Measurements from ENCODE around the gene TBC1D22A. TPM values are rescaled to one million over a fixed set of nuclear protein-coding genes. Genes with fewer than 3 reads are reported as not detected.

The TBC1D22A gene
- total and polyA plus RNA-seq, 9 donors = 12.5 to 25.6 (median 18.5) TPM

DNA sequence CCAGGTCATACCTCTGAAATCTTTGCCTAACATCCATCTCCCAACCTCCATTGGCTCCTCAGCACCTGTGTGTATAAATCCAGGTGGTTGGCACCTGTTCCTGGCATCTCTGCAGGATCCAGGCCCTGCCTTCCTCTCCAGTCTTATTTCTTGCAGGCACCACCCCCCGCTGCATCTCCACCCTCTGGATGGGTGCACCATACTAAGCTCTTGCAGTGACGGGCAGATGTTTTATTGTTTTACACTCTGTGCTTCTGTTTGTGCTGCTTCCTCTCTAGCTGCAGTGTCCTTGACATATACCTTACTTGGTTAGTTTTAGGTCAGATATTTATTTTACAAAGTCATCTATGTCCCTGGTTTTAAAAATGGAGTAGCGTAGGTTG lies 102.6 kb downstream of the TBC1D22A start:
- no peak for DNase-seq
- no peaks in the 10 kb centered on the region for H3K9me3 ChIP-seq
- H3K27me3 ChIP-seq = no peaks in the 10 kb centered on the region
- TF ChIP-seq POLR2A (IDR thresholded peaks at IDR 0.05) (no peak), EP300 (IDR thresholded peaks at IDR 0.05) (no peak)
- TF ChIP-seq, protein P1, sequence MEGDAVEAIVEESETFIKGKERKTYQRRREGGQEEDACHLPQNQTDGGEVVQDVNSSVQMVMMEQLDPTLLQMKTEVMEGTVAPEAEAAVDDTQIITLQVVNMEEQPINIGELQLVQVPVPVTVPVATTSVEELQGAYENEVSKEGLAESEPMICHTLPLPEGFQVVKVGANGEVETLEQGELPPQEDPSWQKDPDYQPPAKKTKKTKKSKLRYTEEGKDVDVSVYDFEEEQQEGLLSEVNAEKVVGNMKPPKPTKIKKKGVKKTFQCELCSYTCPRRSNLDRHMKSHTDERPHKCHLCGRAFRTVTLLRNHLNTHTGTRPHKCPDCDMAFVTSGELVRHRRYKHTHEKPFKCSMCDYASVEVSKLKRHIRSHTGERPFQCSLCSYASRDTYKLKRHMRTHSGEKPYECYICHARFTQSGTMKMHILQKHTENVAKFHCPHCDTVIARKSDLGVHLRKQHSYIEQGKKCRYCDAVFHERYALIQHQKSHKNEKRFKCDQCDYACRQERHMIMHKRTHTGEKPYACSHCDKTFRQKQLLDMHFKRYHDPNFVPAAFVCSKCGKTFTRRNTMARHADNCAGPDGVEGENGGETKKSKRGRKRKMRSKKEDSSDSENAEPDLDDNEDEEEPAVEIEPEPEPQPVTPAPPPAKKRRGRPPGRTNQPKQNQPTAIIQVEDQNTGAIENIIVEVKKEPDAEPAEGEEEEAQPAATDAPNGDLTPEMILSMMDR (IDR thresholded peaks at IDR 0.05) = no peak
- H3K27ac ChIP-seq = no peak overlapping the region
- no peaks in the 10 kb centered on the region for H3K36me3 ChIP-seq
- no peaks in the 10 kb centered on the region for H3K4me1 ChIP-seq (ENCODE audit: insufficient read depth)
- 96 to 98% (median 97%) methylated on average over 3 of the region's 3 CpGs for WGBS, 3 donors
- H3K4me3 ChIP-seq = no peak overlapping the region
- intact Hi-C loops (cut with DNase I) = no loop called here

DNA sequence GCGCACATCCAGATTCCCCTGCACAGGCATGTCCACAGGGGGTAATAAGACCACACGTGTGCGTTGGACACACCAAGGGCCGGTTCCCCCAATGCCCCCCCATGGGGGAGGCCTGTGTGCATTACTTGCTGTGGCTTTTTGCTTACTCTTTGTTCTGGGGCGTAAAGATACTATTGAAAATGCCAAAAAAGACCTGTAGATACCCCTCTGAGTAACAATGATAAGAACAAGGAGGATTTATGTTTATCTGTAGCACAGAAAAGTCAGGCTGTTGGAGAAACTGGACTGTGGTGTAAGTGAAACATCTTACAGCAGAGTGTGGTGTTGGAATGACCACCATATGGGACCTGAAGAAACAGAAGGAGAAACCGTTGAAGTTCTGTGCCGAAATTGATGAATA lies 103.2 kb downstream of the TBC1D22A start:
- Histone ChIP-seq H3K36me3 (no peaks in the 10 kb centered on the region), H3K4me1 (ENCODE audit: insufficient read depth) (no peaks in the 10 kb centered on the region), H3K4me3 (no peak overlapping the region), H3K9me3 (no peaks in the 10 kb centered on the region), H3K27ac (no peak overlapping the region), H3K27me3 (no peaks in the 10 kb centered on the region)
- intact Hi-C loops (cut with DNase I) = no loop called here
- no peak for DNase-seq
- TF ChIP-seq, protein P1 (IDR thresholded peaks at IDR 0.05) = no peak
- TF ChIP-seq EP300 (IDR thresholded peaks at IDR 0.05) (no peak), POLR2A (IDR thresholded peaks at IDR 0.05) (no peak)
- 93 to 96% (median 95%) methylated on average over 7 of the region's 7 CpGs for WGBS, 3 donors

DNA sequence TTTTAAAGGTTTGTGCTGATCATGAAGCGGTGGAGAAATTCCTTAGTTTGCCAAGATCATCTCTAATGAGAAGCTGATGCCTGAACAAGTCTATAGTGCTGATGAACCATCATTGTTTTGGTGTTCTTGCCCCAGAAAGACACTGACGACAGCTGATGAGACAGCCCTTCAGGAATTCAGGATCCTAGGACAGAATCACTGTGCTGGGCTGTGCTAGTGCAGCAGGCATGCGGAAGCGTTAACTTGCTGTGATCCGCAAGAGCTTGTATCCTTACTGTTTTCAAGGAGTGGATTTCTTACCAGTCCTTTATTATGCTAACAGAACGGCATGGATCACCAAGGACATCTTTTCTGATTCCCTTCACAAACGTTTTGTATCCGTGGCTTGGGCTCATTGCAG lies 104.1 kb downstream of the TBC1D22A start:
- H3K4me1 ChIP-seq (ENCODE audit: insufficient read depth) = no peaks in the 10 kb centered on the region
- no peak for TF ChIP-seq POLR2A (IDR thresholded peaks at IDR 0.05)
- TF ChIP-seq, protein P1 (IDR thresholded peaks at IDR 0.05) = no peak
- no peak for TF ChIP-seq EP300 (IDR thresholded peaks at IDR 0.05)
- DNase-seq = no peak
- H3K36me3 ChIP-seq = no peaks in the 10 kb centered on the region
- no peaks in the 10 kb centered on the region for H3K27me3 ChIP-seq
- no peaks in the 10 kb centered on the region for H3K9me3 ChIP-seq
- no peak overlapping the region for H3K4me3 ChIP-seq
- H3K27ac ChIP-seq = no peak overlapping the region
- WGBS, 3 donors = 87 to 88% (median 87%) methylated on average over 8 of the region's 8 CpGs
- intact Hi-C loops (cut with DNase I) = no loop called here

DNA sequence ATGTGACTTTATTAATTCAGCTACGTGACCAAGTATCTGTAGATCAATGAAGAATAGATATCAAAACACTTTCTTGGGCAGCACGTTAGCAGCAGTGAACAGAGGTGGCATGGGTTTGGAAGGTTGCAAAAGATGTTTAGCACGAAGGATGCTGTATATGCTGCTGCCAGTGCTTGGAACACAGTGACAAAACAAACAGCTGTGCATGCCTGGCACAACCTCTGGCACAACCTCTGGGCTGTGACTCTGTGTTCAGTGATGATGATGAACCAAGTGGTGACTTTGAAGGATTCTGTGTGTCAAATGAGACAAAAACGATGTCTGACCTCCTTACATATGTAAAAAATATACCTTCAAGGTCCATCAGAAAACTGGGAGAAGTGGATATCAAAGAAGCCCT lies 104.7 kb downstream of the TBC1D22A start:
- no peak for DNase-seq

More for the DNA sequence above, 104.7 kb downstream of the TBC1D22A start:
- WGBS, 3 donors = 93 to 94% (median 93%) methylated on average over 4 of the region's 4 CpGs
- Histone ChIP-seq H3K36me3 (no peaks in the 10 kb centered on the region), H3K4me3 (no peak overlapping the region), H3K4me1 (ENCODE audit: insufficient read depth) (no peaks in the 10 kb centered on the region), H3K27me3 (no peaks in the 10 kb centered on the region), H3K27ac (no peak overlapping the region), H3K9me3 (no peaks in the 10 kb centered on the region)
- no peak for TF ChIP-seq POLR2A (IDR thresholded peaks at IDR 0.05)
- TF ChIP-seq, protein P1 (IDR thresholded peaks at IDR 0.05) = no peak
- no peak for TF ChIP-seq EP300 (IDR thresholded peaks at IDR 0.05)
- intact Hi-C loops (cut with DNase I) = no loop called here

Data from ovary (tissue), 9 donors.